Measurements from ENCODE around the gene ITGA11. TPM values are rescaled to one million over a fixed set of nuclear protein-coding genes. Genes with fewer than 3 reads are reported as not detected.
A peak's percentile ranks its signal among the peaks of the same experiment; 100 is the strongest.

Gene ITGA11
- total and polyA plus RNA-seq, 2 of the 13 experiments (the other 11 are each of a cell fraction or from before 2014, with no cell fraction given): not detected

GRCh38 chr15:68301301-68301700 lies 130.7 kb downstream of the ITGA11 start (continued):
- no peak for TF ChIP-seq AKAP8 (CRISPR knock-in tag; IDR thresholded peaks at IDR 0.05)
- TF ChIP-seq MED1 (CRISPR knock-in tag; IDR thresholded peaks at IDR 0.05): no peak
- no peak for TF ChIP-seq ELF4 (CRISPR knock-in tag; IDR thresholded peaks at IDR 0.05; ENCODE audit: borderline replicate concordance)
- TF ChIP-seq ZNF256 (CRISPR knock-in tag; conservative IDR thresholded peaks at IDR 0.05): no peak

- WGBS (ENCODE audit: low lambda C conversion rate): 20% methylated on average over 5 of the region's 6 CpGs
- ChIA-PET POLR2A (interaction anchor here (1.2 to 4.2 kb wide), 3 partner anchors 23 to 95 kb away, joined by 3 to 51 read pairs (median 3); partner anchors contain the start of genes CALML4 and FEM1B), CTCF (ENCODE audit: low intra/inter-chr PET ratio, low total read pairs) (no interaction called here)
- H3K79me2 ChIP-seq (ENCODE audit: insufficient read depth, low read length): no peaks in the 10 kb centered on the region
- in situ Hi-C loops (cut with HindIII; ENCODE audit: extremely low pct_ligation_motif_present, low pct_unique_long_range_greater_than_20kb): loop anchor here (5.0 kb wide), 1 partner anchor 43 kb away; no protein-coding TSS in a partner anchor
- H3K27me3 ChIP-seq (ENCODE audit: control insufficient read depth in 1 of 2, insufficient read depth in 2 of 2, low read length in 2 of 2): no peaks in the 10 kb centered on the region
- H3K36me3 ChIP-seq (replicated peaks in 1 of 2; ENCODE audit: control insufficient read depth in 1 of 2, insufficient read depth in 2 of 2, low read length in 2 of 2): peaks cover 0 to under 1% of the 10 kb centered on the region in 2 experiments; a peak in 1 of 5 replicates
- H3K4me2 ChIP-seq (ENCODE audit: low read depth, low read length): peak overlapping the region; percentile 76
- intact Hi-C loops (cut with micrococcal nuclease; ENCODE audit: unreplicated experiment): no loop called here
- no TSS peak for BruUV-seq (replicated peaks)
- H2AFZ ChIP-seq (ENCODE audit: low read length): no peak overlapping the region
- H3K9me3 ChIP-seq (ENCODE audit: low read length): no peaks in the 10 kb centered on the region
- H3K9ac ChIP-seq (ENCODE audit: insufficient read depth, low read depth, low read length): no peak overlapping the region
- peak; percentile 83 for DNase-seq (ENCODE audit: low spot score)
- peak; percentile 67 for ATAC-seq
- H3K27ac ChIP-seq (ENCODE audit: extremely low read length, insufficient read depth, low read length): peak overlapping the region; percentile 56
- H3K4me1 ChIP-seq (ENCODE audit: insufficient read depth, low read length): peaks cover 71% of the 10 kb centered on the region
- peak overlapping the region in 2 of 3 experiments; percentile 36 to 39; a peak in 2 of 6 replicates for H3K4me3 ChIP-seq (replicated peaks in 1 of 3; ENCODE audit: insufficient read depth in 1 of 3, low read depth in 2 of 3, low read length in 3 of 3)
- no peaks in the 10 kb centered on the region for H4K20me1 ChIP-seq (ENCODE audit: insufficient read depth, low read length)
- FAIRE-seq: peak; percentile 74
- TF ChIP-seq ZNF788 (CRISPR knock-in tag; IDR thresholded peaks at IDR 0.05; ENCODE audit: borderline replicate concordance) (no peak), TFAP4 (IDR thresholded peaks at IDR 0.05; ENCODE audit: borderline replicate concordance, low read depth) (0 out of 2 replicates have a peak, but pooled peaks have one; percentile 17), SATB2 (CRISPR knock-in tag; IDR thresholded peaks at IDR 0.05) (no peak), ADNP (CRISPR knock-in tag; IDR thresholded peaks at IDR 0.05) (no peak), ZNF18 (CRISPR knock-in tag; IDR thresholded peaks at IDR 0.05; ENCODE audit: insufficient replicate concordance) (no peak), ZNF841 (CRISPR knock-in tag; IDR thresholded peaks at IDR 0.05; ENCODE audit: borderline replicate concordance) (no peak), ZNF629 (CRISPR knock-in tag; conservative IDR thresholded peaks at IDR 0.05) (no peak), KDM3A (CRISPR knock-in tag; IDR thresholded peaks at IDR 0.05; ENCODE audit: low read depth) (no peak), SRF (IDR thresholded peaks at IDR 0.05; ENCODE audit: low read depth, low read length) (no peak), KDM2A (CRISPR knock-in tag; IDR thresholded peaks at IDR 0.05; ENCODE audit: borderline replicate concordance, low read depth) (no peak), THAP11 (CRISPR knock-in tag; IDR thresholded peaks at IDR 0.05) (peak; percentile 38; the same call in 1 of the 2 replicates)
These were observed 131.6 kb downstream of the ITGA11 start for GRCh38 chr15:68300115-68300940.
